ENCODE measurements around the gene BID.

DNA sequence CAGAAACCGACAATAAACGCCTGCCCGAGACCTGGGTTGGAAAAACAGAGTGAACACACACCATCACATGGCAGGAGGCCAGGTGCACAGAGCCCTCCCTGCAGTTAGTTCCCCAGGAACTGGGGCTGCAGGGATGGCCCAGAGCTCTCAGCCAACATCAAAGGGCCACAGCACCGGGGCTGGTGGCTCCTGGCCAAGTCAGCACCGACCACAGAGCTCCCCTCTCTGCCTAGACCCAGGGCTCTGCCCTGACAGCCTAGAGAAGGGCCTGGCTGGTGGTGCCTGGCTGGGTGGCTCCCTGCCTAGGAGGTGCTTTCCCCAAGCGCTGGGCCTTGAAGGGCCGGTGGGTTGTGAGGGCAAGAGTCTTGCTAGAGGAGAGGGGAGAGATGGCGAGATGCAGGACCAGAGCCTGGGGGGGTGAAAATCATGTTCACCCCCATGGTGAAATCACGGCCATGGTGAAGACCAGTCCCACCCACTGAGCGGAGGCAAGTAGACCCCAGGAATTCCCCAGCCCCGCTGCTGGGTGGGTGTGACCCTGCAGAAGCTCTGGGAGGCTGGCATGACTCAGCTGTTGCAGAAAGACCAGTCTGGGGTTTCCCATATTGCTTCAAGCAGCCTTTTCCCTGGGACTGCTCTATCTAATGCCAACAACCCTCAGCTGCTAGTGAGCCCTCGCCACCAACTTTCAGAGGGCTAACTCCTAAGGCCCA, 7.2 kb upstream of the BID start:
- TF ChIP-seq, protein P1, sequence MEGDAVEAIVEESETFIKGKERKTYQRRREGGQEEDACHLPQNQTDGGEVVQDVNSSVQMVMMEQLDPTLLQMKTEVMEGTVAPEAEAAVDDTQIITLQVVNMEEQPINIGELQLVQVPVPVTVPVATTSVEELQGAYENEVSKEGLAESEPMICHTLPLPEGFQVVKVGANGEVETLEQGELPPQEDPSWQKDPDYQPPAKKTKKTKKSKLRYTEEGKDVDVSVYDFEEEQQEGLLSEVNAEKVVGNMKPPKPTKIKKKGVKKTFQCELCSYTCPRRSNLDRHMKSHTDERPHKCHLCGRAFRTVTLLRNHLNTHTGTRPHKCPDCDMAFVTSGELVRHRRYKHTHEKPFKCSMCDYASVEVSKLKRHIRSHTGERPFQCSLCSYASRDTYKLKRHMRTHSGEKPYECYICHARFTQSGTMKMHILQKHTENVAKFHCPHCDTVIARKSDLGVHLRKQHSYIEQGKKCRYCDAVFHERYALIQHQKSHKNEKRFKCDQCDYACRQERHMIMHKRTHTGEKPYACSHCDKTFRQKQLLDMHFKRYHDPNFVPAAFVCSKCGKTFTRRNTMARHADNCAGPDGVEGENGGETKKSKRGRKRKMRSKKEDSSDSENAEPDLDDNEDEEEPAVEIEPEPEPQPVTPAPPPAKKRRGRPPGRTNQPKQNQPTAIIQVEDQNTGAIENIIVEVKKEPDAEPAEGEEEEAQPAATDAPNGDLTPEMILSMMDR (IDR thresholded peaks at IDR 0.05; ENCODE audit: borderline replicate concordance, extremely low read depth, low read length, poor library complexity, severe bottlenecking) = no peak
- no peak for TF ChIP-seq EZH2 (IDR thresholded peaks at IDR 0.05; ENCODE audit: borderline replicate concordance, low read depth, low read length, severe bottlenecking)
